H1 (cell line): ENCODE results near the gene SLC7A5. TPM values are rescaled to one million over a fixed set of nuclear protein-coding genes. Genes with fewer than 3 reads are reported as not detected.
"Not testable (repeated sequence)": the region's sequence is repeated elsewhere in the genome, so short reads cannot be mapped to it uniquely, and the experiment has no call there.

Experiments used
- CTCF ChIA-PET: fragments of 300-600 bp; sonication (Branson Sonifier 250); formaldehyde crosslinking; loops from one replicate; lab custom pipeline; 2021; ENCODE audit not compliant: partially characterized antibody; lab: Charles Lee
- POLR2A ChIA-PET: fragments of 300-600 bp; sonication (Branson Sonifier 250); formaldehyde crosslinking; loops from one replicate; lab custom pipeline; 2021; ENCODE audit warnings: inconsistent platforms; ENCODE audit not compliant: partially characterized antibody; lab: Charles Lee
- DNase-seq, 2 experiments: peaks; one replicate each; pipeline versions ENCODE4 v3.0.0 to v3.0.0-alpha.2; 2010 to 2022; ENCODE audit warnings: low spot score in 2 of 2, low read depth in 1 of 2, mixed read lengths in 1 of 2
- FAIRE-seq: peaks from 2 replicates; lab custom pipeline; 2011; peaks lifted over from hg19 to GRCh38; lab: Jason Lieb, UNC
- H2AFZ ChIP-seq: 2 replicates; pipeline ENCODE4 v1.8.1; 2012; ENCODE audit warnings: low read length, inconsistent platforms
- H2AK5ac ChIP-seq: 2 replicates; pipeline ENCODE4 v1.6.1; 2013; ENCODE audit warnings: low read depth, low read length
- H2BK120ac ChIP-seq: replicated peaks from 2 replicates; pipeline ENCODE3; 2013; ENCODE audit warnings: low read depth, low read length, inconsistent platforms
- H2BK12ac ChIP-seq: 2 replicates; pipeline ENCODE4 v1.6.1; 2013; ENCODE audit warnings: low read depth, low read length
- H2BK15ac ChIP-seq: 2 replicates; pipeline ENCODE4 v1.6.1; 2013; ENCODE audit warnings: low read length
- H2BK20ac ChIP-seq: 2 replicates; pipeline ENCODE4 v1.6.1; 2013; ENCODE audit warnings: low read length
- H2BK5ac ChIP-seq: 2 replicates; pipeline ENCODE4 v1.6.1; 2013; ENCODE audit warnings: low read depth, low read length
- H3K14ac ChIP-seq: 2 replicates; pipeline ENCODE4 v1.6.1; 2013; ENCODE audit warnings: inconsistent platforms; ENCODE audit not compliant: insufficient read length
- H3K18ac ChIP-seq: 2 replicates; pipeline ENCODE4 v1.6.1; 2013; ENCODE audit warnings: low read length; ENCODE audit errors: extremely low read depth
- H3K23ac ChIP-seq: 2 replicates; pipeline ENCODE4 v1.6.1; 2013; ENCODE audit warnings: inconsistent platforms; ENCODE audit not compliant: insufficient read length
- H3K23me2 ChIP-seq: 2 replicates; pipeline ENCODE4 v1.6.1; 2013; ENCODE audit warnings: low read depth, low read length
- H3K27ac ChIP-seq: 2 replicates; pipeline ENCODE4 v1.6.1; 2011; ENCODE audit warnings: low read depth, low read length, inconsistent platforms
- H3K27me3 ChIP-seq, 4 experiments: replicated peaks in 1 of 4; 1 replicate in 1 of 4; 2 replicates in 3 of 4; pipeline versions ENCODE4 v1.6.1 to v1.8.1; 2011 to 2013; ENCODE audit warnings: low read length in 3 of 4, mild to moderate bottlenecking in 3 of 4, inconsistent platforms in 2 of 4, mixed read lengths in 2 of 4, moderate library complexity in 1 of 4; ENCODE audit not compliant: control insufficient read depth in 3 of 4, insufficient read depth in 3 of 4; ENCODE audit errors: extremely low read depth in 1 of 4
- H3K36me3 ChIP-seq, 4 experiments: 2 replicates each; pipeline versions ENCODE4 v1.6.1 to v1.8.1; 2011 to 2013; ENCODE audit warnings: mild to moderate bottlenecking in 4 of 4, low read length in 3 of 4, moderate library complexity in 2 of 4, control low read depth in 1 of 4, inconsistent platforms in 1 of 4; ENCODE audit not compliant: insufficient read depth in 4 of 4, control insufficient read depth in 2 of 4
- H3K4ac ChIP-seq: replicated peaks from 2 replicates; pipeline ENCODE3; 2013; ENCODE audit warnings: low read length, low read depth, mixed read lengths, inconsistent platforms; ENCODE audit not compliant: insufficient read length
- H3K4me1 ChIP-seq, 4 experiments: replicated peaks in 1 of 4; 1 replicate in 1 of 4; 2 replicates in 3 of 4; pipeline versions ENCODE4 v1.6.1 to v1.8.1; 2011 to 2013; ENCODE audit warnings: low read length in 3 of 4, inconsistent platforms in 2 of 4, mixed read lengths in 1 of 4; ENCODE audit not compliant: insufficient read depth in 4 of 4, control insufficient read depth in 3 of 4
- H3K4me2 ChIP-seq, 2 experiments: 2 replicates each; pipeline versions ENCODE4 v1.6.1 to v1.8.1; 2011 to 2013; ENCODE audit warnings: low read depth in 2 of 2, low read length in 2 of 2, control low read depth in 1 of 2, inconsistent platforms in 1 of 2, mild to moderate bottlenecking in 1 of 2; ENCODE audit not compliant: insufficient read depth in 1 of 2
- H3K4me3 ChIP-seq, 4 experiments: fragments of 200-600, 300-600 bp in 1 of 4; sonication (generic), shearing (Covaris generic), sonication (Bioruptor Twin) in 1 of 4; 2 replicates each; pipeline versions ENCODE4 v1.5.1 to v1.8.1; 2011 to 2016; ENCODE audit warnings: low read length in 4 of 4, low read depth in 3 of 4, control low read depth in 2 of 4, inconsistent platforms in 2 of 4, mild to moderate bottlenecking in 2 of 4, mixed read lengths in 1 of 4, moderate library complexity in 1 of 4; ENCODE audit not compliant: insufficient read depth in 2 of 4; ENCODE audit errors: extremely low read depth in 1 of 4
- H3K56ac ChIP-seq: replicated peaks from 2 replicates; pipeline ENCODE3; 2013; ENCODE audit warnings: low read depth, mild to moderate bottlenecking, mixed read lengths, low read length, inconsistent platforms; ENCODE audit not compliant: insufficient read length
- H3K79me1 ChIP-seq: 2 replicates; pipeline ENCODE4 v1.6.1; 2013; ENCODE audit warnings: low read depth, low read length, control low read depth
- H3K79me2 ChIP-seq, 2 experiments: 2 replicates each; pipeline versions ENCODE4 v1.6.1 to v1.8.1; 2012 to 2013; ENCODE audit warnings: low read length in 2 of 2, mild to moderate bottlenecking in 2 of 2, inconsistent platforms in 1 of 2; ENCODE audit not compliant: insufficient read depth in 2 of 2, control insufficient read depth in 1 of 2
- H3K9ac ChIP-seq, 4 experiments: replicated peaks in 1 of 4; 1 replicate in 1 of 4; 2 replicates in 3 of 4; pipeline versions ENCODE4 v1.6.1 to v1.8.1; 2011 to 2013; ENCODE audit warnings: low read depth in 3 of 4, low read length in 3 of 4, control low read depth in 2 of 4, mild to moderate bottlenecking in 2 of 4, moderate library complexity in 2 of 4, inconsistent platforms in 1 of 4; ENCODE audit errors: extremely low read depth in 1 of 4
- H3K9me3 ChIP-seq, 2 experiments: 2 replicates each; pipeline versions ENCODE4 v1.6.1 to v1.8.1; 2012 to 2013; ENCODE audit warnings: mild to moderate bottlenecking in 2 of 2, moderate library complexity in 2 of 2, control low read depth in 1 of 2, inconsistent platforms in 1 of 2, low read depth in 1 of 2, low read length in 1 of 2, mixed read lengths in 1 of 2; ENCODE audit not compliant: insufficient read depth in 2 of 2
- H4K20me1 ChIP-seq, 2 experiments: replicated peaks in 1 of 2; 2 replicates each; pipeline versions ENCODE3 to v1.8.1; 2011 to 2013; ENCODE audit warnings: inconsistent platforms in 2 of 2, low read length in 2 of 2, mild to moderate bottlenecking in 1 of 2; ENCODE audit not compliant: insufficient read depth in 2 of 2, control insufficient read depth in 1 of 2
- H4K5ac ChIP-seq: 2 replicates; pipeline ENCODE4 v1.6.1; 2013; ENCODE audit warnings: low read length, low read depth, mixed read lengths, inconsistent platforms; ENCODE audit not compliant: insufficient read length
- H4K8ac ChIP-seq: 2 replicates; pipeline ENCODE4 v1.8.0; 2013; ENCODE audit warnings: mild to moderate bottlenecking, moderate library complexity, low read length, inconsistent platforms; ENCODE audit not compliant: insufficient read depth; ENCODE audit errors: extremely low read depth
- H4K91ac ChIP-seq: replicated peaks from 2 replicates; pipeline ENCODE3; 2013; ENCODE audit warnings: low read length, mixed read lengths, inconsistent platforms; ENCODE audit not compliant: insufficient read length
- CTBP2 ChIP-seq: IDR thresholded peaks from 2 replicates; pipeline ENCODE4 v1.7.0; 2011; ENCODE audit warnings: borderline replicate concordance, mild to moderate bottlenecking, moderate library complexity, mixed read lengths, low read length; ENCODE audit not compliant: insufficient read depth, insufficient read length
- EP300 ChIP-seq, 2 experiments: IDR thresholded peaks; 1 replicate in 1 of 2; 2 replicates in 1 of 2; pipeline ENCODE4 v1.6.1; 2011 to 2012; ENCODE audit warnings: low read depth in 2 of 2, low read length in 2 of 2, mild to moderate bottlenecking in 2 of 2, borderline replicate concordance in 1 of 2, inconsistent platforms in 1 of 2, moderate library complexity in 1 of 2
- HDAC2 ChIP-seq, 2 experiments: fragments of 300-600 bp in 1 of 2; sonication (generic) in 1 of 2; IDR thresholded peaks; 2 replicates each; pipeline ENCODE4 v1.6.1; 2011 to 2012; ENCODE audit warnings: low read depth in 2 of 2, low read length in 2 of 2, mild to moderate bottlenecking in 2 of 2, moderate library complexity in 2 of 2, borderline replicate concordance in 1 of 2, inconsistent platforms in 1 of 2
- WGBS, 2 experiments: shearing (Covaris generic) in 1 of 2; methylation state at CpG; one replicate each; pipeline versions ENCODE4 v1.1.6 to v1.1.7; 2013 to 2015; ENCODE audit warnings: low lambda C conversion rate in 2 of 2, mixed read lengths in 2 of 2, inconsistent platforms in 1 of 2, low coverage in 1 of 2, missing lambda C conversion rate in 1 of 2; ENCODE audit not compliant: insufficient replicate concordance in 2 of 2, insufficient coverage in 1 of 2, insufficient read length in 1 of 2; ENCODE audit errors: extremely low coverage in 1 of 2, missing lambda C conversion rate in 1 of 2; 5-methylcytosine and 5-hydroxymethylcytosine counted together
- polyA plus RNA-seq, 7 experiments: library from polyadenylated mRNA; depleted of rRNA in 3 of 7; stranded (reverse) in 5 of 7; unstranded in 2 of 7; fragments of >200 nt in 5 of 7; fragments of 200-250 nt in 2 of 7; gene quantifications; 1 replicate in 5 of 7; 2 replicates in 1 of 7; 4 replicates in 1 of 7; pipeline versions ENCODE4 v1.2.1 to v1.2.3, GENCODE V29; 2011 to 2013; ENCODE audit warnings: missing spikeins in 2 of 7, mixed read lengths in 2 of 7
- total RNA-seq: library from RNA; stranded (reverse); fragmentation: NEBNext Ultra II Directional; extraction: Animal tissue kit (Norgen Biotek cat#: 25700); gene quantifications from 2 replicates; pipeline ENCODE4 v1.2.1, GENCODE V29; 2021

The SLC7A5 gene
- total and polyA plus RNA-seq, 2 of the 8 experiments (the other 6 are each of a cell fraction or from before 2014, with no cell fraction given), result 68.2 to 341 TPM

- TF ChIP-seq CTBP2 (peak; percentile 73), EP300 (IDR thresholded peaks at IDR 0.05; ENCODE audit: borderline replicate concordance in 1 of 2, low read depth in 2 of 2, low read length in 2 of 2) (peak in 1 of 2 experiments; percentile 28; a peak in 1 of 3 replicates), HDAC2 (IDR thresholded peaks at IDR 0.05; ENCODE audit: borderline replicate concordance in 1 of 2, low read depth in 2 of 2, low read length in 2 of 2) (peak; percentile 77 to 80; a peak in 2 of 4 replicates)
Measured at GRCh38 chr16:87870418-87871291, 1.3 kb upstream of the SLC7A5 start (continued).

- not testable (repeated sequence) for H4K20me1 ChIP-seq
Measured at GRCh38 chr16:87869879-87870417, 641 bp upstream of the SLC7A5 start.

More at GRCh38 chr16:87869879-87870417, 641 bp upstream of the SLC7A5 start:
- not testable (repeated sequence) for H2AK5ac ChIP-seq, H3K18ac ChIP-seq, H3K9ac ChIP-seq, H2BK20ac ChIP-seq, FAIRE-seq, H2AFZ ChIP-seq, H3K23ac ChIP-seq, H3K14ac ChIP-seq, H3K27ac ChIP-seq, H4K91ac ChIP-seq, H3K79me1 ChIP-seq, H3K9me3 ChIP-seq, H2BK120ac ChIP-seq, H3K4ac ChIP-seq, H2BK15ac ChIP-seq, H3K36me3 ChIP-seq, H4K5ac ChIP-seq, H3K56ac ChIP-seq
- ChIA-PET CTCF (interaction anchor here (0.7 to 12.4 kb wide), 15 partner anchors 10 to 104 kb away, joined by 3 to 181 read pairs (median 13); partner anchors contain the start of gene KLHDC4), POLR2A (interaction anchor here (0.8 to 22.5 kb wide), 15 partner anchors 11 to 191 kb away, joined by 3 to 507 read pairs (median 9); partner anchors contain the start of genes BANP and KLHDC4)
- WGBS, 2 experiments, result 34% methylated on average over 8 of the region's 18 CpGs; no CpG with 5 or more reads in 1 of the 2 experiments
- peaks cover 4 to 36% of the 10 kb centered on the region in 2 experiments; a peak in 3 of 4 replicates for H3K79me2 ChIP-seq
- peak overlapping the region; percentile 14; the same call in 1 of the 2 replicates for H4K8ac ChIP-seq
- H2BK12ac ChIP-seq, result peak overlapping the region; percentile 50; the same call in 1 of the 2 replicates
- peaks cover 12 to 27% (median 16%) of the 10 kb centered on the region in 4 experiments for H3K4me1 ChIP-seq
- H3K27me3 ChIP-seq, result peaks cover 0 to 27% (median 18%) of the 10 kb centered on the region in 4 experiments; a peak in 5 of 7 replicates
- H2BK5ac ChIP-seq, result 0 out of 2 replicates have a peak overlapping the region, but pooled peaks have one; percentile 24
- peak overlapping the region; percentile 56 to 86 for H3K4me2 ChIP-seq
- H3K4me3 ChIP-seq, result peak overlapping the region in 1 of 4 experiments; percentile 31; a peak in 1 of 8 replicates
- H3K23me2 ChIP-seq, result peaks cover 13% of the 10 kb centered on the region
- DNase-seq, result peak in 1 of 2 experiments; percentile 56
